Ramos (cell line): Measurements from ENCODE around the gene NR1H3.
"Not testable (repeated sequence)": the region's sequence is repeated elsewhere in the genome, so short reads cannot be mapped to it uniquely, and the experiment has no call there.

Source experiments
- in situ Hi-C: fragments of 300-500 bp; cut with MboI; formaldehyde crosslinking; loops from one replicate; pipeline ENCODE4 v1.14.3; 2022; ENCODE audit warnings: low sequenced_read_pairs; ENCODE audit not compliant: unreplicated experiment

The NR1H3 gene

GRCh38 chr11:47296045-47296444, 38.2 kb downstream of the NR1H3 start:
- in situ Hi-C loops: no loop called here

GRCh38 chr11:47299078-47299477, 41.3 kb downstream of the NR1H3 start:
- in situ Hi-C loops: no loop called here

- in situ Hi-C loops: no loop called here
These were observed 45.1 kb downstream of the NR1H3 start for GRCh38 chr11:47302853-47303252.

- in situ Hi-C loops: no loop called here
These were observed 48.1 kb downstream of the NR1H3 start for GRCh38 chr11:47305734-47306483.

GRCh38 chr11:47306484-47306844, 48.7 kb downstream of the NR1H3 start:
- in situ Hi-C loops: no loop called here

- in situ Hi-C loops: no loop called here
These were observed 50.4 kb downstream of the NR1H3 start for GRCh38 chr11:47308050-47308823.

GRCh38 chr11:47314992-47315391, 57.2 kb downstream of the NR1H3 start:
- in situ Hi-C loops: no loop called here

- in situ Hi-C loops: not testable (repeated sequence)
These were observed 58.7 kb downstream of the NR1H3 start for GRCh38 chr11:47316501-47316900.

GRCh38 chr11:47317064-47317828, 59.5 kb downstream of the NR1H3 start:
- in situ Hi-C loops: no loop called here

GRCh38 chr11:47318166-47318565, 60.4 kb downstream of the NR1H3 start:
- in situ Hi-C loops: no loop called here
